ENCODE results near the gene TAGLN2.

TAGLN2 gene

DNA sequence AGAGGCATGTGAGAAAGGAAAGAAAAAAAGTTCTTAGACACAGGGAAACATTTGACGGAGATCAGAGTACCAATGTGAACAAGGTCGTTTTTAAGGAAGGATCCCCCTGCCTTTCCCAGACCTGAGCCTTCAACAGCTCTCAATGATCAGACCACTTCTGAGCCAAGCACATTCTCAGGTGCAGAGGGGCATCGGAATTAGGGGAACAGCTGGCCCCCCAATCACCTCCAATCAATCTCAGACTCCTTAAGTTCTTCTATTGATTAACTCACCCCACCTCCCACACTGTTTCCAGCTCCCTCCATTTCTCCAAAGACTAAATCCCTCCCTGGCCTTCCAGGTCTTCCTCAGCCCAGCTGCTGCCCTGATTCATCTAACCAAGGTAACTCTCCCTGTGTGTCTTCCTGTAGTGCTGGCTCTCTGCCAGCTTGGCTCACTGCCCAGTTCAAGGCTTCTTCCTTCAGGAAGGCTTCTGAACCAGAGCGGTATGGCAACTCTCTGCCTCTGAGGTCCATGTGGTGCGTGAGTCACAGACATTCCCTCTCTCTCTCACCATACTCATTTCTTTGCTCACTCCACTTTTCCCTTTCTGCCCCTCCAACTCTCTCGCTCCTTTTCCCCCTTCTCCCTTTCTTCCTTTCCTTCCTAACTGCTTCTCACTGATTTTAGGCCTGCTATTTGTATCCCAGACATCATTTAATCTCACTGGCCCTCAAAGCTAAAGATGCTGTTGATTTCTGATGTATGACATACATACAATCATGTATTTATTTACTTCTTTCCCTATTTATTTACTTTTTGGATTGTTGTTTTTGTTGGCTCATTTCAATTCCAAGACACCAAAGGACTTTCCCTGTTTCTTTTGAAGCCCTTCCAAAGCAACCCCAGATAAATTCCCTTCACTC lies 43.4 kb downstream of the TAGLN2 start:
- Histone ChIP-seq H3K9me3 (ENCODE audit: control insufficient read depth, low read length) (no peaks in the 10 kb centered on the region), H3K9ac (ENCODE audit: low read length) (no peak overlapping the region), H3K36me3 (ENCODE audit: control insufficient read depth, insufficient read depth, low read length) (no peaks in the 10 kb centered on the region), H3K4me3 (ENCODE audit: low read length) (no peak overlapping the region), H3K27me3 (ENCODE audit: control insufficient read depth, insufficient read depth, low read length) (no peaks in the 10 kb centered on the region), H3K4me1 (ENCODE audit: control insufficient read depth, insufficient read depth, low read length) (peaks cover 9% of the 10 kb centered on the region)

DNA sequence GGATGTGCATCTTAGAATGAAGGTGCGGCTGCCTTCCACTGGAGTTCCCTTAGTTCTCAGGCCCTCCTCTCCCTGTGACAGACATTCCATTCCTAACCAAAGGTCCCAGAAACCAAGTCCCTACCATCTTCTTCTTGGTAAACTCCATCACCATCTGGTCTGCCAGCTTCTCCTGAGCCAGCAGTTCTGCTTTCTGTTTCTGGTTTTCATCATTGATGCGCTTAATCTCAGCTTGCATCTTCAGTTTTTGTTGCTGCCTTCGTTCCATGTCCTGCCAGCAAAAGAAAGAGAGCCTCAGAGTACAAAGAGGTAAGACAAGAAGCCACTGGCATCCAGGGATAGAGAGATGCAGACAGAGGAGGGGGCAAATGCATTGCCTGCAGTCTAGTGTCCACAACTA lies 44.9 kb downstream of the TAGLN2 start:
- H3K4me3 ChIP-seq (ENCODE audit: low read length): no peak overlapping the region
- H3K4me1 ChIP-seq (ENCODE audit: control insufficient read depth, insufficient read depth, low read length): peaks cover 9% of the 10 kb centered on the region
- H3K36me3 ChIP-seq (ENCODE audit: control insufficient read depth, insufficient read depth, low read length): no peaks in the 10 kb centered on the region
- no peak overlapping the region for H3K9ac ChIP-seq (ENCODE audit: low read length)
- no peaks in the 10 kb centered on the region for H3K27me3 ChIP-seq (ENCODE audit: control insufficient read depth, insufficient read depth, low read length)
- H3K9me3 ChIP-seq (ENCODE audit: control insufficient read depth, low read length): no peaks in the 10 kb centered on the region

DNA sequence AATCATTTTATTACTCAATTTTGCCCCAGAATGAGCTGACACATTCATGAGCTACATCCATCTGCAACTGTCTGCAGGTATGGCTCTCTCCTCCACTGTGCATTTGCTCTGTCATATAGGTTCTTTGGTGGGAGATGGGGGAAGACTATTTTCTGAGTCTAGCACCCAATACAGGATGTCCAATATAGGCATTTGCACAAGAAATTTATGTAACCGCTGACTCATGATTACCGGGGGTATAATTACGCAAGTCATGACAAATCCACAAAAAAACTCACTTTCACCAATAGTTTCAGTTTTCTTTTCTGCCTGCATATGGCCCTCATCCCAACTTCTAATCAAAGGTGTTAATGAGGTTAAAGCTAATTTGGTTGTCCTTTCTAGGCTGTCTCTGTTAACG lies 45.3 kb downstream of the TAGLN2 start:
- Histone ChIP-seq H3K36me3 (ENCODE audit: control insufficient read depth, insufficient read depth, low read length) (no peaks in the 10 kb centered on the region), H3K4me3 (ENCODE audit: low read length) (no peak overlapping the region), H3K4me1 (ENCODE audit: control insufficient read depth, insufficient read depth, low read length) (peaks cover 9% of the 10 kb centered on the region), H3K9me3 (ENCODE audit: control insufficient read depth, low read length) (no peaks in the 10 kb centered on the region), H3K27me3 (ENCODE audit: control insufficient read depth, insufficient read depth, low read length) (no peaks in the 10 kb centered on the region), H3K9ac (ENCODE audit: low read length) (no peak overlapping the region)

DNA sequence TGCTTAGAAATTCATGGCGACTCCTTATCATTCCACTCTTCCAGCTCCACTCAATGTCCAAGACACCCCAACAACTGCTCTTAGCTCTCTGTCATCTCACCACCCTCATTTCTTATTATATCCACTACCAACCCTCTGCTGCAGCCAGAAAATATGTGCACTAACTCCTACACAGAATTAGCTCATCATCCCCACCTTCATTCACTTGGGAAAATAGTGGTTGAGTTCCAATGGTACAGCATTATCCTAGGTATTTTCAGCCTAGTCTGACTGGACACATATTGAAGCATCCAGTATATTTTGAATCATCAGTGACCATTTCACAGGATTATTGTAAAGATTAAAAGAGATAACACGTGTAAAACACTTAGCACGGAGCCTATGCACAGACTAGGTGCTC lies 46.2 kb downstream of the TAGLN2 start:
- Histone ChIP-seq H3K9ac (ENCODE audit: low read length) (no peak overlapping the region), H3K9me3 (ENCODE audit: control insufficient read depth, low read length) (no peaks in the 10 kb centered on the region), H3K36me3 (ENCODE audit: control insufficient read depth, insufficient read depth, low read length) (no peaks in the 10 kb centered on the region), H3K27me3 (ENCODE audit: control insufficient read depth, insufficient read depth, low read length) (no peaks in the 10 kb centered on the region), H3K4me1 (ENCODE audit: control insufficient read depth, insufficient read depth, low read length) (peaks cover 9% of the 10 kb centered on the region), H3K4me3 (ENCODE audit: low read length) (no peak overlapping the region)

DNA sequence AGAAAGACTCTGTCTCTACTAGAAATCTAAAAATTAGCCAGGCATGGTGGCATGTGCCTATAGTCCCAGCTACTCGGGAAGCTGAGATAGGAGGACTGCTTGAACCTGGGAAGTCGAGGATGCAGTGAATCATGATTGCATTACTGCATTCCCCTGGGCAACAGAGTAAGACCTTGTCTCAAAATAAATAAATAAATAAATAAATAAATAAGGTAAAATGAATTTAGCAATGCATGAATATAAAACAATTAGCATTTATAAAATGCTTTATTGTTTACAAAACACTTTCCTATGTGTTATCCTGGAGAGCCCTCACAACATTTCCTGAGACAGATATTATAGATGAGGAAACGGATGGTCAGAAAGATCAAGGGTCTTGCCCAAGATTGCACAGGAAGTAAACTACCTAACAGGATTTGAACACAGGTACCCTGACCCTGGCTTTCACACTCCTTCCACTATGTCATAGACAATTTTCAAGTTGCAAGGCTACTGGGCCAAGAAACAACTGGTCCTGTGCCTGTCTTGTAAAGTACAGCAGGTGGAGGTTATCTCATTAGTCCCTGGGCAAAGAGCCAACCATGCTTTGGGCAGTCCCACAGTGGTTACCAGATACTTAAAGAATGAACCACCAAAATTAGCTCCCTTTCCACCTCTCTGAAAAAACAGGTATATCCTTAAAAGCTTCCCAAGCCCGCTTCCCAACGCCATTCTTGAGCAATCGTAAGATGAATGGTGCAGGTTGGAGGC lies 47.4 kb downstream of the TAGLN2 start:
- Histone ChIP-seq H3K4me3 (ENCODE audit: low read length) (no peak overlapping the region), H3K27me3 (ENCODE audit: control insufficient read depth, insufficient read depth, low read length) (no peaks in the 10 kb centered on the region), H3K9ac (ENCODE audit: low read length) (no peak overlapping the region), H3K36me3 (ENCODE audit: control insufficient read depth, insufficient read depth, low read length) (no peaks in the 10 kb centered on the region), H3K9me3 (ENCODE audit: control insufficient read depth, low read length) (no peaks in the 10 kb centered on the region), H3K4me1 (ENCODE audit: control insufficient read depth, insufficient read depth, low read length) (peaks cover 9% of the 10 kb centered on the region)

DNA sequence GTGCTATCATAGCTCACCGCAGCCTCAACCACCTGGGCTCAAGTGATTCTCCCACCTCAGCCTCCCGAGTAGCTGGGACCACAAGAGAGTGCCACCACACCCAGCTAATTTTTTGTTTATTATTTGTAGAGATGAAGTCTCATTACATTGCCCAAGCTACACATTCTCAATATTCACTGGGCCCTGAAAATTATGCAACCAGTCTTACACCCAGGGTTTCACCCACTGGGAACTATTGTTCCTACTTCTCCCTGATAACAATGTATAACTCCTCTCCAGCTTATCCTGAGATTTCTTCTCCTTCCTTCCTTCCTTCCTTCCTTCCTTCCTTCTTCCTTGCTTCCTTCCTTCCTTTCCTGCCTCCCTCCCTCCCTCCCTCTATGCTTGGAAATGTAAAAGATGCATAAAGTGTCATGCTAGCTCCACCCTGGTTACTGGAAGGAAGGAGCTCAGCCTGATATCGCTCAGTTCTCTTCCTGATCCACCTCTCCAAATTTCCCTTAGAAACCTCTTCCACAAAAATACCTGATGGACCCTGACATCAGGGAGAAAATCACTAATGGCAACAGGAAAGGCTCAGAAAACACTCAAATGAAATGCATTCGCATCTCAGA lies 51.7 kb downstream of the TAGLN2 start:
- Histone ChIP-seq H3K36me3 (ENCODE audit: control insufficient read depth, insufficient read depth, low read length) (no peaks in the 10 kb centered on the region), H3K27me3 (ENCODE audit: control insufficient read depth, insufficient read depth, low read length) (no peaks in the 10 kb centered on the region), H3K9me3 (ENCODE audit: control insufficient read depth, low read length) (no peaks in the 10 kb centered on the region), H3K9ac (ENCODE audit: low read length) (no peak overlapping the region), H3K4me1 (ENCODE audit: control insufficient read depth, insufficient read depth, low read length) (peaks cover 14% of the 10 kb centered on the region), H3K4me3 (ENCODE audit: low read length) (no peak overlapping the region)

DNA sequence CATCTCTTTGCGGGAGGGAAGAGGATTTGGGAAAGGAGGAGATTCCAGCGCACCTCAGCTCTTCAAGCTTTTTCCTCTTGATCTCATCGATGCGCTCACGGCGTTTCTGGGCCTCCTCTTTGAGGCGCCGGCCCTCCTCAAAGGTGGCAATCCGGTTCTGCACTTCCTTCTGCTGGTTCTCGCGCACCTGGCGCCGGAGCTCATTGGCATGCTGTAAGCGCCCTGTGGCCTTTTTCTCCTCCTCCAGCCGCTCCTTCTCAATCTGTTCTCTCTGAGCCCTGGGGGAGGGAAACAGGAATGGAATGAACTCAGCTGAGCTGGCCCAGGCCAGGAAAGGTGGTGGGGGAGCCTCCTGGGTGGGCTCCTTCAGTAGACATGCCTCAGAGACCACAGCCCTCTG lies 52.4 kb downstream of the TAGLN2 start:
- H3K9me3 ChIP-seq (ENCODE audit: control insufficient read depth, low read length): no peaks in the 10 kb centered on the region
- peaks cover 21% of the 10 kb centered on the region for H3K4me1 ChIP-seq (ENCODE audit: control insufficient read depth, insufficient read depth, low read length)
- H3K9ac ChIP-seq (ENCODE audit: low read length): no peak overlapping the region
- no peaks in the 10 kb centered on the region for H3K27me3 ChIP-seq (ENCODE audit: control insufficient read depth, insufficient read depth, low read length)
- H3K4me3 ChIP-seq (ENCODE audit: low read length): no peak overlapping the region
- no peaks in the 10 kb centered on the region for H3K36me3 ChIP-seq (ENCODE audit: control insufficient read depth, insufficient read depth, low read length)

DNA sequence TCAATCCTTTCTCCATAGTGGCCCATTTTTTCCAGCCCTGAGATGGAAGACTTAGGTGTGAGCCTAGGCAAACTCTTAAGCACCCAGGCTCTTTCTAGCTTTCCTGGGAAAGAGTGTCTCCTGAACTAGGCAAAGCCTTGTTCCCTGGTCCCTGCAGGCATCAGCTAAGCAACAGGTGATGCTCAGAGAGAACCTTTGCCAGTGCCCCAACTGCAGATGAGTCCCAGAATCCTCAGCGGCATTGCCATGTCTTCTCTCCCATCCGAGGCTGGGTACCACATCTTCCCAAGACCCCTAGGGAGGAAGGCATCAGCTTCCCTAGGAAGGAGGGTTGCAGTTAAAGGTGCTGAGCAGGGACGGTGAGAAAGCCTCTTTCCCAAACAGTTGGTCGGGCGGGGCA lies 54.6 kb downstream of the TAGLN2 start:
- Histone ChIP-seq H3K36me3 (ENCODE audit: control insufficient read depth, insufficient read depth, low read length) (no peaks in the 10 kb centered on the region), H3K9me3 (ENCODE audit: control insufficient read depth, low read length) (no peaks in the 10 kb centered on the region), H3K4me3 (ENCODE audit: low read length) (no peak overlapping the region), H3K9ac (ENCODE audit: low read length) (no peak overlapping the region), H3K27me3 (ENCODE audit: control insufficient read depth, insufficient read depth, low read length) (no peaks in the 10 kb centered on the region), H3K4me1 (ENCODE audit: control insufficient read depth, insufficient read depth, low read length) (peaks cover 35% of the 10 kb centered on the region)

DNA sequence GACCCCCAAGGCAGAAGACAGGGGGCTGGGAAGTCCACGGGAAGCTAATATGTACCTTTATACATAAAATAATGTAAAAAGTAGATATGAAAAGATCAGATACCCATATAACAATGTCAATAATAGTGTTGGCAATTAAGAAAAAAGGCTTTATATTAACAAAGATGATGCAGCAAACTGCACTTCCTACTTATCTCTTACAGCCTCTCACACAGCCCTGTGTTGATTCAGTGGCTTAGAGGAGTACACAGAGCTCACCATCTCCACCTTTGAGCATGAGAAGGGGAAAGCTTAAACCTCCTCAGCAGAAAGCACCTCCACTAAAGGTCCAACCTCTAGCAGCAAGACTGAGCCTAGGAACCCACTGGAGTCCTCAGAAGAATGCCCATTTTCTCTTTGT lies 55.7 kb downstream of the TAGLN2 start:
- Histone ChIP-seq H3K36me3 (ENCODE audit: control insufficient read depth, insufficient read depth, low read length) (no peaks in the 10 kb centered on the region), H3K9me3 (ENCODE audit: control insufficient read depth, low read length) (no peaks in the 10 kb centered on the region), H3K4me3 (ENCODE audit: low read length) (no peak overlapping the region), H3K4me1 (ENCODE audit: control insufficient read depth, insufficient read depth, low read length) (peaks cover 35% of the 10 kb centered on the region), H3K27me3 (ENCODE audit: control insufficient read depth, insufficient read depth, low read length) (no peaks in the 10 kb centered on the region), H3K9ac (ENCODE audit: low read length) (no peak overlapping the region)

DNA sequence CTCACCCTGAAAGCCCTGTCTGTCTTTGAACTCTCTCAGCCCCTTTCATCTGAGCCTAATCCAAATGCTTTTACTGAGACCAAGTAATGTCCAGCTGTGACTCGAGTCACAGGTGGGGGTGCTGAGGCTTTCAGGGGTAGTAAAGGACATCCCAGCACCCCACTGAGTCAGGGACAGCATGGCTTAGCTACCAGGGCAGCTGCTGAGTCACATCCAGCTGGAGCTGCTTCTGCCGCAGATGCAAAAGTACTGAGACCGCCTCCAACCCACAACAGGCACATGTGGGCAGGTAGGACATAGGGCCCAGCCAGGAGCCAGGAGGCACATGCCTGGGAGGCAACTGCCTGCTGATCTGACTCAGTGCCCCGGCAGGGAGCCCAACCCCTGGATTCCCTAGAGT lies 56.1 kb downstream of the TAGLN2 start:
- Histone ChIP-seq H3K36me3 (ENCODE audit: control insufficient read depth, insufficient read depth, low read length) (no peaks in the 10 kb centered on the region), H3K4me1 (ENCODE audit: control insufficient read depth, insufficient read depth, low read length) (peaks cover 35% of the 10 kb centered on the region), H3K9me3 (ENCODE audit: control insufficient read depth, low read length) (no peaks in the 10 kb centered on the region), H3K27me3 (ENCODE audit: control insufficient read depth, insufficient read depth, low read length) (no peaks in the 10 kb centered on the region), H3K9ac (ENCODE audit: low read length) (peak overlapping the region; percentile 50), H3K4me3 (ENCODE audit: low read length) (no peak overlapping the region)

DNA sequence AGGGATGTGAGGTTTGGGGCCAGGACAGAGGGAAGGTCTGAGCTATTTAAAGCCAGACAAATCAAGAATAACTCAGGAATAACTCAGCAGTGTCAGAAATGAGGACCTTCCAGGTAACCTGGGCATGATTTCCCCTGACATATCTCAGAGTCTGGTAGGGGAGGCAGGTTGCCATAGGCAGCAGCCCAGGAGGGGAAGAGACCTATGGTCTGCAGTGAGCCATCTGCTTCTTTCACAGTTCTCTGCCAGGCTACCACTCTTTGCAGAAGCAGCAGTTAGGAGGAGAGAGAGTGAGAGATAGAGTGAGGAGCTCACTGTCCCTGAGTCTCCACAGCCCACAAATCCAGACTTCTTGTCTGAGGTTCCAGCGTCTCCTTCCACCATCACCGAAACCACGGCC lies 56.5 kb downstream of the TAGLN2 start:
- Histone ChIP-seq H3K36me3 (ENCODE audit: control insufficient read depth, insufficient read depth, low read length) (no peaks in the 10 kb centered on the region), H3K9me3 (ENCODE audit: control insufficient read depth, low read length) (no peaks in the 10 kb centered on the region), H3K9ac (ENCODE audit: low read length) (peak overlapping the region; percentile 50), H3K27me3 (ENCODE audit: control insufficient read depth, insufficient read depth, low read length) (no peaks in the 10 kb centered on the region), H3K4me3 (ENCODE audit: low read length) (no peak overlapping the region), H3K4me1 (ENCODE audit: control insufficient read depth, insufficient read depth, low read length) (peaks cover 35% of the 10 kb centered on the region)

Measured in mucosa of stomach (tissue), 1 donor.